ENCODE measurements around the gene TMEM132A. TPM values are rescaled to one million over a fixed set of nuclear protein-coding genes. Genes with fewer than 3 reads are reported as not detected.

TMEM132A gene
- 100 to 1,000 TPM in 1 of 5 donors, 10 to 100 TPM in 3, 1 to 10 TPM in 1; 8.4 to 142 (median 29.2) TPM for total RNA-seq
- 10 to 100 TPM in 2 of 3 donors, 1 to 10 TPM in 1; 8.4 to 62.9 (median 25.2) TPM for polyA plus RNA-seq
- long read RNA-seq, donor 1, partial matches to known transcripts = 7 of 8 reads
- long read RNA-seq, donor 1, other reads (novel, unspliced or antisense) = 0 of 8 reads
- long read RNA-seq, donor 2 = 0 reads
- long read RNA-seq, donor 3, partial matches to known transcripts = 0 of 4 reads
- long read RNA-seq, donor 3, other reads (novel, unspliced or antisense) = 0 of 4 reads
- long read RNA-seq, donor 4 = 0 reads
- long read RNA-seq, donor 5, partial matches to known transcripts = 14 of 14 reads
- long read RNA-seq, donor 5, other reads (novel, unspliced or antisense) = 0 of 14 reads
- long read RNA-seq, donor 6, partial matches to known transcripts = 0 of 3 reads
- long read RNA-seq, donor 6, other reads (novel, unspliced or antisense) = 0 of 3 reads
- long read RNA-seq, donor 7, partial matches to known transcripts = 0 of 2 reads
- long read RNA-seq, donor 7, other reads (novel, unspliced or antisense) = 0 of 2 reads
- long read RNA-seq, donor 8, partial matches to known transcripts = 0 of 3 reads
- long read RNA-seq, donor 8, other reads (novel, unspliced or antisense) = 0 of 3 reads
- long read RNA-seq, donor 9, partial matches to known transcripts = 0 of 2 reads
- long read RNA-seq, donor 9, other reads (novel, unspliced or antisense) = 0 of 2 reads
- long read RNA-seq, donor 10 = 0 reads

GRCh38 chr11:60924110-60924905, at the start of gene TMEM132A:
TSS of gene TMEM132A (plus strand) at chr11:60924460. CDS start at chr11:60924634, 174 bp downstream.
- Histone ChIP-seq H3K36me3 (peaks cover 33 to 52% (median 41%) of the 10 kb centered on the region in 4 donors), H3K27me3 (peaks cover 0 to 25% (median 14%) of the 10 kb centered on the region in 3 donors), H3K4me1 (peaks cover 18 to 60% (median 54%) of the 10 kb centered on the region in 4 donors), H3K4me3 (peak within 1 kb of the TSS; percentile 61 to 86 (median 72)), H3K27ac (peak within 1 kb of the TSS; percentile 13 to 74 (median 70)), H3K9me3 (no peaks in the 10 kb centered on the region)
- peak; percentile 82 to 91 for DNase-seq
- TF ChIP-seq POLR2AphosphoS5 (IDR thresholded peaks at IDR 0.05) = peak in 2 of 3 donors; percentile 50 to 70
- TF ChIP-seq EP300 (IDR thresholded peaks at IDR 0.05) = no peak
- intact Hi-C loops (cut with DNase I; ENCODE audit: low total_unique reads) = loop anchor here (5.0 kb wide), 1 partner anchor 198 kb away; no protein-coding TSS in a partner anchor
- 0 to 3% (median 1%) methylated on average over 20 to 69 of the region's 69 CpGs for WGBS, 5 donors

GRCh38 chr11:60875366-60876167, 48.7 kb upstream of the TMEM132A start:
- no peak for DNase-seq

GRCh38 chr11:60876168-60876485, 48.1 kb upstream of the TMEM132A start:
- WGBS, 5 donors = 95 to 100% (median 100%) methylated on average over 1 to 2 of the region's 2 CpGs
- peaks cover 0 to 20% (median 15%) of the 10 kb centered on the region in 4 donors for H3K36me3 ChIP-seq
- TF ChIP-seq CTCF (IDR thresholded peaks at IDR 0.05) (no peak), EP300 (IDR thresholded peaks at IDR 0.05) (no peak), POLR2A (IDR thresholded peaks at IDR 0.05) (no peak), POLR2AphosphoS5 (IDR thresholded peaks at IDR 0.05) (no peak)
- intact Hi-C loops (cut with DNase I; ENCODE audit: low total_unique reads) = no loop called here
- DNase-seq = no peak
- peaks cover 4 to 33% (median 19%) of the 10 kb centered on the region in 4 donors for H3K4me1 ChIP-seq
- no peaks in the 10 kb centered on the region for H3K9me3 ChIP-seq
- no peaks in the 10 kb centered on the region for H3K27me3 ChIP-seq
- no peak overlapping the region for H3K4me3 ChIP-seq
- H3K27ac ChIP-seq = peak overlapping the region in 1 of 5 donors; percentile 21

More at GRCh38 chr11:60875366-60876167, 48.7 kb upstream of the TMEM132A start:
- 66 to 82% (median 75%) methylated on average over 6 to 7 of the region's 7 CpGs for WGBS, 5 donors
- H3K9me3 ChIP-seq = no peaks in the 10 kb centered on the region
- no peak for TF ChIP-seq CTCF (IDR thresholded peaks at IDR 0.05)
- TF ChIP-seq POLR2A (IDR thresholded peaks at IDR 0.05) = no peak
- no peak for TF ChIP-seq POLR2AphosphoS5 (IDR thresholded peaks at IDR 0.05)
- TF ChIP-seq EP300 (IDR thresholded peaks at IDR 0.05) = no peak
- intact Hi-C loops (cut with DNase I; ENCODE audit: low total_unique reads) = no loop called here
- no peak overlapping the region for H3K4me3 ChIP-seq
- H3K36me3 ChIP-seq = peaks cover 0 to 15% (median 12%) of the 10 kb centered on the region in 4 donors
- peak overlapping the region in 1 of 5 donors; percentile 21 for H3K27ac ChIP-seq
- peaks cover under 1 to 28% (median 16%) of the 10 kb centered on the region in 4 donors for H3K4me1 ChIP-seq
- H3K27me3 ChIP-seq = no peaks in the 10 kb centered on the region

All from stomach (tissue), 19 donors.